Peyer's patch (tissue), 4 donors: ENCODE measurements around the gene CDH4. TPM values are rescaled to one million over a fixed set of nuclear protein-coding genes. Genes with fewer than 3 reads are reported as not detected.

Source experiments
- DNase-seq, 3 donors: peaks; one replicate each; pipeline ENCODE4 v3.0.0-alpha.2; 2017 to 2019
- H3K27ac ChIP-seq, 4 donors: fragments of 200-600 bp; sonication (generic); one replicate each; pipeline ENCODE4 v1.5.1; 2016 to 2019
- H3K27me3 ChIP-seq, 2 donors: fragments of 200-600 bp; sonication (generic); one replicate each; pipeline ENCODE4 v1.5.1; 2019
- H3K36me3 ChIP-seq, 3 donors: fragments of 200-600 bp; sonication (generic); one replicate each; pipeline ENCODE4 v1.5.1; 2016 to 2019
- H3K4me1 ChIP-seq, 4 donors: fragments of 200-600 bp; sonication (generic); one replicate each; pipeline ENCODE4 v1.5.1; 2016 to 2019
- H3K4me3 ChIP-seq, 4 donors: fragments of 200-600 bp; sonication (generic); 1 replicate in 3 of 4; 2 replicates in 1 of 4; pipeline ENCODE4 v1.5.1; 2016 to 2019; ENCODE audit warnings: mild to moderate bottlenecking in 1 of 4
- H3K9me3 ChIP-seq, 4 donors: fragments of 200-600 bp; sonication (generic); one replicate each; pipeline ENCODE4 v1.5.1; 2016 to 2019; ENCODE audit warnings: mild to moderate bottlenecking in 1 of 4
- CTCF ChIP-seq, 6 experiments: fragments of 450-650 bp in 4 of 6; fragments of 200-600 bp in 2 of 6; sonication (generic) in 1 of 6; IDR thresholded peaks; one replicate each; pipeline ENCODE4 v1.5.1; 2017 to 2019; ENCODE audit warnings: antibody characterized with exemption in 6 of 6, mild to moderate bottlenecking in 3 of 6, moderate library complexity in 1 of 6
- POLR2A ChIP-seq, 2 donors: fragments of 450-650 bp; IDR thresholded peaks; one replicate each; pipeline ENCODE4 v1.5.1; 2017; ENCODE audit warnings: antibody characterized with exemption in 2 of 2, mild to moderate bottlenecking in 2 of 2, moderate library complexity in 2 of 2
- total RNA-seq, 4 donors: library from RNA; depleted of rRNA; stranded (reverse); fragments of >200 nt; gene quantifications; one replicate each; pipeline ENCODE4 v1.1.0, GENCODE V29; 2016

Gene CDH4
- total RNA-seq, 4 donors from 2014 or later = 0.27 TPM; not detected in 3

- Histone ChIP-seq H3K9me3 (no peaks in the 10 kb centered on the region), H3K27ac (no peak overlapping the region), H3K4me1 (no peaks in the 10 kb centered on the region), H3K27me3 (no peaks in the 10 kb centered on the region), H3K36me3 (no peaks in the 10 kb centered on the region), H3K4me3 (no peak overlapping the region)
- no peak for DNase-seq
- TF ChIP-seq POLR2A (IDR thresholded peaks at IDR 0.05) (no peak), CTCF (IDR thresholded peaks at IDR 0.05) (no peak)
Observed at GRCh38 chr20:61487346-61487996, 235.4 kb downstream of the CDH4 start.

DNA sequence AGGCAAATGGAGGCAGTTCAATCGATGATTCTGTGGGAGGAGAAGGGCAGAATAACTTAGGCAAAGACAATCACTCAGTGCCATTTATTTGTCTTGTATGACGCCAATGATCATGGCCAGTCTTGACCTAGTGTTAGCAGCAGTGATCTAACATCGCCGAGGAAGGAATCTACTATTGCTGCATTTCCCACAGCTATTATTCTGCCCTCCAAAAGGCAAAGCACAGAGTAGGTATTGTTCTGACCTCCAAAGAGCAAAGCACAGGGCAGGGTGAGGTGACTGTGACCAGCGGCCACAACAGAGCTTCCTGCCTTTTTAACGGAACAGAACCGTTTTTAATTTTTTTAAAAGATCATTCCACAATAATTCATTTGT, 235.9 kb downstream of the CDH4 start:
- Histone ChIP-seq H3K9me3 (no peaks in the 10 kb centered on the region), H3K4me1 (no peaks in the 10 kb centered on the region), H3K36me3 (no peaks in the 10 kb centered on the region), H3K4me3 (no peak overlapping the region), H3K27me3 (no peaks in the 10 kb centered on the region), H3K27ac (no peak overlapping the region)
- TF ChIP-seq CTCF (IDR thresholded peaks at IDR 0.05) = no peak
- TF ChIP-seq POLR2A (IDR thresholded peaks at IDR 0.05) = no peak
- DNase-seq = no peak

- no peak overlapping the region for H3K27ac ChIP-seq
- no peak for DNase-seq
- H3K36me3 ChIP-seq = no peaks in the 10 kb centered on the region
- no peaks in the 10 kb centered on the region for H3K4me1 ChIP-seq
- H3K27me3 ChIP-seq = no peaks in the 10 kb centered on the region
- no peaks in the 10 kb centered on the region for H3K9me3 ChIP-seq
- no peak for TF ChIP-seq CTCF (IDR thresholded peaks at IDR 0.05)
- no peak for TF ChIP-seq POLR2A (IDR thresholded peaks at IDR 0.05)
- H3K4me3 ChIP-seq = no peak overlapping the region
Observed at GRCh38 chr20:61490721-61491120, 238.7 kb downstream of the CDH4 start.

DNA sequence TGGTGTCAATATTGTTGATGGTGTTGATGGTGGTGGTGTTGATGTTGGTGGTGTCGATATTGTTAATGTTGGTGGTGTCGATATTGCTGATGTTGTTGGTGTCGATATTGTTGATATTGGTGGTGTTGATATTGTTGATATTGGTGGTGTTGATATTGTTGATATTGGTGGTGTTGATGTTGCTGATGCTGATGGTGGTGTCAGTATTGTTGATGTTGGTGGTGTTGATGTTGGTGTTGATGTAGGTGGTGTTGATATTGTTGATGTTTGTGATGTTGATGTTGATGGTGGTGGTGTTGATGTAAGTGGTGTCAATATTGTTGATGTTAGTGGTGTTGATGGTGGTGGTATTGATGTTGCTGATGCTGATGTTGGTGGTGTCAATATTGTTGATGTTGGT, 240.0 kb downstream of the CDH4 start:
- TF ChIP-seq POLR2A (IDR thresholded peaks at IDR 0.05) = no peak
- TF ChIP-seq CTCF (IDR thresholded peaks at IDR 0.05) = no peak
- Histone ChIP-seq H3K4me3 (no peak overlapping the region), H3K36me3 (no peaks in the 10 kb centered on the region), H3K27ac (no peak overlapping the region), H3K9me3 (no peaks in the 10 kb centered on the region), H3K4me1 (no peaks in the 10 kb centered on the region), H3K27me3 (no peaks in the 10 kb centered on the region)
- no peak for DNase-seq

GRCh38 chr20:61493798-61494305, 241.8 kb downstream of the CDH4 start:
- Histone ChIP-seq H3K27ac (no peak overlapping the region), H3K9me3 (no peaks in the 10 kb centered on the region), H3K27me3 (no peaks in the 10 kb centered on the region), H3K4me3 (no peak overlapping the region), H3K36me3 (no peaks in the 10 kb centered on the region), H3K4me1 (no peaks in the 10 kb centered on the region)
- DNase-seq = no peak
- TF ChIP-seq POLR2A (IDR thresholded peaks at IDR 0.05) = no peak
- TF ChIP-seq CTCF (IDR thresholded peaks at IDR 0.05) = no peak
